ENCODE results near the gene CARMIL1. TPM values are rescaled to one million over a fixed set of nuclear protein-coding genes. Genes with fewer than 3 reads are reported as not detected.

Gene CARMIL1
- total and polyA plus RNA-seq, 2 of the 8 experiments (the other 6 are each of a cell fraction or from before 2014, with no cell fraction given) = 20.3 to 40.4 TPM

DNA sequence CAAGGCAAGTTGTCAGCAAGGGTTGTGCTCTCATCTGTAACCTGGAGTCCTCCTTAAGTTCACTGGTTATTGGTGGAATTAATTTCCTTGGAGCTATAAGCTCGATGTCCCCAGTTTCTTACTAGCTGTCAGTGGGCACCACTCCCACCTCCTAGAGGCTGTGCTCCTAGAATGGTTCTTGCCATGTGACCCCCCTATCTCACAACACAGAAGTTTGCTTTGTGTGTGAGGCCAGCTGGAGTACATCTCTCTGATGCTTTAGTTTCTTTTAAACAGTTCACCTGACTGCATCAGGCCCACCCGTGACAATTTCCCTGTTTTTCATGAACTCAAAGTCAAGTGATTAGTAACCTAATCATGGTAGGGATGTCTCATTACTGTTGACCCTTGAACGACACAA lies 193.7 kb downstream of the CARMIL1 start:
- Histone ChIP-seq H2BK15ac (ENCODE audit: low read length) (no peak overlapping the region), H2BK5ac (ENCODE audit: low read depth, low read length) (no peak overlapping the region), H3K36me3 (ENCODE audit: control insufficient read depth in 2 of 4, insufficient read depth in 4 of 4, low read length in 3 of 4) (peaks cover 0 to 5% (median 3%) of the 10 kb centered on the region in 4 experiments; a peak in 2 of 8 replicates), H2BK120ac (replicated peaks; ENCODE audit: low read depth, low read length) (no peak overlapping the region), H3K56ac (replicated peaks; ENCODE audit: insufficient read length, low read depth, low read length) (no peak overlapping the region), H4K20me1 (replicated peaks in 1 of 2; ENCODE audit: control insufficient read depth in 1 of 2, insufficient read depth in 2 of 2, low read length in 2 of 2) (no peaks in the 10 kb centered on the region), H4K5ac (ENCODE audit: insufficient read length, low read depth, low read length) (no peak overlapping the region), H4K8ac (ENCODE audit: extremely low read depth, insufficient read depth, low read length) (no peak overlapping the region), H2BK20ac (ENCODE audit: low read length) (no peak overlapping the region), H3K14ac (ENCODE audit: insufficient read length) (no peak overlapping the region), H3K4me1 (replicated peaks in 1 of 4; ENCODE audit: control insufficient read depth in 3 of 4, insufficient read depth in 4 of 4, low read length in 3 of 4) (no peaks in the 10 kb centered on the region), H3K4me3 (ENCODE audit: extremely low read depth in 1 of 4, insufficient read depth in 2 of 4, low read depth in 3 of 4, low read length in 4 of 4) (no peak overlapping the region), H3K4me2 (ENCODE audit: insufficient read depth in 1 of 2, low read depth in 2 of 2, low read length in 2 of 2) (no peak overlapping the region), H2AK5ac (ENCODE audit: low read depth, low read length) (no peak overlapping the region), H2BK12ac (ENCODE audit: low read depth, low read length) (no peak overlapping the region), H3K9ac (replicated peaks in 1 of 4; ENCODE audit: extremely low read depth in 1 of 4, low read depth in 3 of 4, low read length in 3 of 4) (no peak overlapping the region), H3K79me2 (ENCODE audit: control insufficient read depth in 1 of 2, insufficient read depth in 2 of 2, low read length in 2 of 2) (no peaks in the 10 kb centered on the region), H3K4ac (replicated peaks; ENCODE audit: insufficient read length, low read depth, low read length) (no peak overlapping the region), H3K18ac (ENCODE audit: extremely low read depth, low read length) (no peak overlapping the region), H2AFZ (ENCODE audit: low read length) (no peak overlapping the region), H3K9me3 (ENCODE audit: insufficient read depth in 2 of 2, low read depth in 1 of 2, low read length in 1 of 2) (no peaks in the 10 kb centered on the region), H3K27ac (ENCODE audit: low read depth, low read length) (no peak overlapping the region), H3K79me1 (ENCODE audit: low read depth, low read length) (no peaks in the 10 kb centered on the region), H4K91ac (replicated peaks; ENCODE audit: insufficient read length, low read length) (no peak overlapping the region), H3K23ac (ENCODE audit: insufficient read length) (no peak overlapping the region), H3K27me3 (replicated peaks in 1 of 4; ENCODE audit: control insufficient read depth in 3 of 4, extremely low read depth in 1 of 4, insufficient read depth in 3 of 4, low read length in 3 of 4) (peaks cover 0 to 1% (median 0%) of the 10 kb centered on the region in 4 experiments; a peak in 1 of 7 replicates), H3K23me2 (ENCODE audit: low read depth, low read length) (no peaks in the 10 kb centered on the region)
- ChIA-PET POLR2A (ENCODE audit: partially characterized antibody) (no interaction called here), CTCF (ENCODE audit: partially characterized antibody) (interaction anchor here (0.7 to 2.8 kb wide), 10 partner anchors 11 to 207 kb away, joined by 3 to 11 read pairs (median 4); no protein-coding TSS in a partner anchor)
- FAIRE-seq = no peak
- WGBS, 2 experiments (ENCODE audit: extremely low coverage in 1 of 2, insufficient coverage in 1 of 2, insufficient read length in 1 of 2, insufficient replicate concordance in 2 of 2, low coverage in 1 of 2, low lambda C conversion rate in 2 of 2, missing lambda C conversion rate in 1 of 2) = 88% methylated on average over 3 of the region's 3 CpGs; no CpG with 5 or more reads in 1 of the 2 experiments
- no peak for DNase-seq (ENCODE audit: low read depth in 1 of 2, low spot score in 2 of 2)
- TF ChIP-seq ZNF274 (IDR thresholded peaks at IDR 0.05; ENCODE audit: borderline replicate concordance, extremely low read depth, low read length) = no peak
- no peak for TF ChIP-seq BRCA1 (IDR thresholded peaks at IDR 0.05; ENCODE audit: low read depth, low read length)
- TF ChIP-seq SRF (IDR thresholded peaks at IDR 0.05; ENCODE audit: low read depth, low read length) = no peak
- no peak for TF ChIP-seq ASH2L (IDR thresholded peaks at IDR 0.05; ENCODE audit: low read length)
- TF ChIP-seq SP1 (IDR thresholded peaks at IDR 0.05; ENCODE audit: low read depth, low read length) = no peak
- no peak for TF ChIP-seq POU5F1 (IDR thresholded peaks at IDR 0.05; ENCODE audit: low read depth, low read length)
- TF ChIP-seq SUZ12 (IDR thresholded peaks at IDR 0.05; ENCODE audit: low read length) = no peak
- no peak for TF ChIP-seq EP300 (IDR thresholded peaks at IDR 0.05; ENCODE audit: borderline replicate concordance in 1 of 2, low read depth in 2 of 2, low read length in 2 of 2)

Data from H1 (cell line).